Cardiac muscle cell (in vitro differentiated cells and primary cell): Measurements from ENCODE around the gene TRIM52. TPM values are rescaled to one million over a fixed set of nuclear protein-coding genes. Genes with fewer than 3 reads are reported as not detected.

Experiments
- DNase-seq, 2 donors: peaks; one replicate each; pipeline versions ENCODE4 v3.0.0 to v3.0.0-alpha.2; 2010 to 2017; ENCODE audit warnings: low read depth in 1 of 2, low spot score in 1 of 2
- H3K27ac ChIP-seq: fragments of 200-600 bp; sonication (generic); 2 replicates; pipeline ENCODE4 v1.5.1; 2016
- H3K27me3 ChIP-seq: fragments of 200-600 bp; sonication (generic); 2 replicates; pipeline ENCODE4 v1.6.0; 2016; ENCODE audit warnings: control low read depth
- H3K36me3 ChIP-seq: fragments of 200-600 bp; sonication (generic); 2 replicates; pipeline ENCODE4 v1.5.1; 2016; ENCODE audit warnings: control low read depth
- H3K4me1 ChIP-seq: fragments of 200-600 bp; sonication (generic); 2 replicates; pipeline ENCODE4 v1.8.1; 2017; ENCODE audit warnings: low read depth, mild to moderate bottlenecking, mixed run types
- H3K4me3 ChIP-seq: fragments of 200-600 bp; sonication (generic); 2 replicates; pipeline ENCODE4 v1.5.1; 2016; ENCODE audit warnings: mild to moderate bottlenecking
- H3K9me3 ChIP-seq: fragments of 200-600 bp; sonication (generic); 2 replicates; pipeline ENCODE4 v1.5.1; 2017; ENCODE audit warnings: low read depth, mild to moderate bottlenecking, control low read depth
- polyA plus RNA-seq: library from polyadenylated mRNA; unstranded; fragments of >200 nt; fragmentation: Nextera tagmentation; extraction: Ambion mirVana; gene quantifications from 2 replicates; pipeline ENCODE4 v1.2.1, GENCODE V29; 2016
- total RNA-seq: library from RNA; depleted of rRNA; stranded (reverse); fragments of >200 nt; gene quantifications from 2 replicates; pipeline ENCODE4 v1.2.3, GENCODE V29; 2016
- TF ChIP-seq, protein P1 (sequence below): IDR thresholded peaks from 2 replicates; pipeline ENCODE4 v1.5.1; 2012; ENCODE audit warnings: low read depth, mild to moderate bottlenecking, low read length

TRIM52 gene
- total and polyA plus RNA-seq, 2 experiments from 2014 or later: 10.5 to 12.3 TPM

DNA sequence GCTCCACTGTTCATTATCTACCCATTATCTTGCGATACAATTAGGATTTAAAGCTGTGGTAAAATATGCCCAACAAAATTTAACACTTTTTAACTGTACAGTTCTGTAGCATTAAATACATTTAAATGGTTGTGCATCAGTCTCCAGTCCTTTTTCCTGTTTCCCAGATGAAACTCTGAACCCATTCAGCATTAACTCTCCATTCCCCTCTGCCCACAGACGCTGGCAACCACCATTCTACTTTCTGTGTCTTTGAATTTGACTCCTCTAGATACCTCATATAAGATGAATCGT, 53.0 kb downstream of the TRIM52 start:
- TF ChIP-seq, protein P1, sequence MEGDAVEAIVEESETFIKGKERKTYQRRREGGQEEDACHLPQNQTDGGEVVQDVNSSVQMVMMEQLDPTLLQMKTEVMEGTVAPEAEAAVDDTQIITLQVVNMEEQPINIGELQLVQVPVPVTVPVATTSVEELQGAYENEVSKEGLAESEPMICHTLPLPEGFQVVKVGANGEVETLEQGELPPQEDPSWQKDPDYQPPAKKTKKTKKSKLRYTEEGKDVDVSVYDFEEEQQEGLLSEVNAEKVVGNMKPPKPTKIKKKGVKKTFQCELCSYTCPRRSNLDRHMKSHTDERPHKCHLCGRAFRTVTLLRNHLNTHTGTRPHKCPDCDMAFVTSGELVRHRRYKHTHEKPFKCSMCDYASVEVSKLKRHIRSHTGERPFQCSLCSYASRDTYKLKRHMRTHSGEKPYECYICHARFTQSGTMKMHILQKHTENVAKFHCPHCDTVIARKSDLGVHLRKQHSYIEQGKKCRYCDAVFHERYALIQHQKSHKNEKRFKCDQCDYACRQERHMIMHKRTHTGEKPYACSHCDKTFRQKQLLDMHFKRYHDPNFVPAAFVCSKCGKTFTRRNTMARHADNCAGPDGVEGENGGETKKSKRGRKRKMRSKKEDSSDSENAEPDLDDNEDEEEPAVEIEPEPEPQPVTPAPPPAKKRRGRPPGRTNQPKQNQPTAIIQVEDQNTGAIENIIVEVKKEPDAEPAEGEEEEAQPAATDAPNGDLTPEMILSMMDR: no peak
- no peaks in the 10 kb centered on the region for H3K4me1 ChIP-seq
- peaks cover 43% of the 10 kb centered on the region for H3K27me3 ChIP-seq
- H3K36me3 ChIP-seq: no peaks in the 10 kb centered on the region
- DNase-seq: no peak
- H3K9me3 ChIP-seq: no peaks in the 10 kb centered on the region
- H3K27ac ChIP-seq: no peak overlapping the region
- no peak overlapping the region for H3K4me3 ChIP-seq

DNA sequence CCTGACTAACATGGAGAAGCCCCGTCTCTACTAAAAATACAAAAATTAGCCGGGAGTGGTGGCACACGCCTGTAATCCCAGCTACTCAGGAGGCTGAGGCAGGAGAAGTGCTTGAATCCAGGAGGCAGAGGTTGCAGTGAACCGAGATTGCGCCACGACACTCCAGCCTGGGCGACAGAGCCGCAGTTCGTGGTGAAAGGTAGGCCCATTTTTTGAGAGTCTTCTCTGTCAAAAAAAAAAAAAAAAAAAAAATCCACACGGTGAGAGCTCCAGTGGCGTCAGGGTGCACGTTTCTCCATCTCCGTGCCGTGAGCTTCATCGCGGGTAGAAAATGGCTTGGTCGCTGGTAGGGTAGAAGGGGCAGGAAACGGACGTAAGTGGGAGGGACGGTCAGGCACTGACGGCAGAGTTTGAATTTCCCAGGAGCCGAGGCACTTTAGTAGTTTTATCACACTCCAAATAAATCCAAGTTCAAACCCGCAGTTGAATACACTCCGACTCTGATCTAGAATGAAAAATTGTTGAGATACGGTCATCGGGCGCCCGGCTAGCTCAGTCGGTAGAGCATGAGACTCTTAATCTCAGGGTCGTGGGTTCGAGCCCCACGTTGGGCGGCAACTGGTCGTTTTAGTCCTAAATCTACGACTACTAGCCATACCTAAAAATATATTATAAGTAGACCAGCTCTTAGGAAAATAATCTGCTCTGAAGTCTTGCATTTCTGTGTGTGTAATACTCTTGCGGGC, 53.6 kb downstream of the TRIM52 start:
- no peaks in the 10 kb centered on the region for H3K36me3 ChIP-seq
- H3K4me3 ChIP-seq: peak overlapping the region; percentile 72
- H3K4me1 ChIP-seq: no peaks in the 10 kb centered on the region
- peaks cover 43% of the 10 kb centered on the region for H3K27me3 ChIP-seq
- H3K9me3 ChIP-seq: no peaks in the 10 kb centered on the region
- TF ChIP-seq, protein P1: no peak
- peak; percentile 60 to 93 for DNase-seq
- no peak overlapping the region for H3K27ac ChIP-seq

DNA sequence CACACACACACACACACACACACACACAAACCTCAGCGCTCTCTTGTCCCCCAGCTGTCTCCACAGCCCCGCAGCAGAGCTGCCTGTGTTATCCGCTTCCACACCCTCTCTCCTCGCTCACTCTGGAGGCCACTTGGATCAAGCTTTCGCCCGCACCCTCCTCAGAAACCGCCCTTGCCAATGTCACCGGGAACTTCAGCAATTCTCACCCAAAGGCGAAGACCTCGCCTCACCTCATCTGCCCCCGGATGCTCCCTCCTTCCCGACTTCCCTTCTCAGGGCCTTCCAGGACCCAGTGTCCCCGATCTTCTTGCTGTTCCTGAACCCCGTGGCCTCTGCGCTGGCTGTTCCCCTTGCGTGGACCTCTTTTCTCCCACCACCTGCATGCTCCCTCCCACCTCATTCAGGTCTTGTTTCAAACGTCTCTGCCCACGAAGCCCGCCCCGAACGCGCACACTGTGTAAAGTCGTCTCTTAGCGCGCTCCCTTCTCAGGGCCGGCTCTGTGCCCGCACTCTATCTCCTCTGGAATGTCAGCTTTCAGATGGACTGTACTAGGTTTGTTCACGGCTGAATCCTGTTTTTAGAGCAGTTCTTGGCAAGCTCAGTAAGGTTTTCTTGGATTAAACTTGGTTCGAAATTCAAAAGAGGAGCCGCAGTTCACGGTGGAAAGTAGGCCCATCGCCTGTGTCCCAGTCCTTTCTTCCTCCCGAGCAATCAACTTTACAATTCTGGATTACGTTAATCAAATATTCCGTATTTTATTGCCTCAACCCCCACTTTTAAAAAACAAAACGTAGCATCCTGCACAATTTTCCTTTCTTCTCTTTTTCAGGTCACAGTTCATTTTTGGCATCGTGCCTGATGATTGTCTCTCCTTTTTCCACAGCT, 54.9 kb downstream of the TRIM52 start:
- Histone ChIP-seq H3K27me3 (peaks cover 52% of the 10 kb centered on the region), H3K4me1 (no peaks in the 10 kb centered on the region), H3K27ac (no peak overlapping the region), H3K4me3 (peak overlapping the region; percentile 72), H3K9me3 (no peaks in the 10 kb centered on the region), H3K36me3 (no peaks in the 10 kb centered on the region)
- peak; percentile 39 to 61 for DNase-seq
- TF ChIP-seq, protein P1: no peak

Other genes starting within 250 kb of the TRIM52 start
- not detected in 2 replicates for gene BTNL9, start 220.9 kb downstream of the TRIM52 start, total RNA-seq
- gene BTNL9, start 220.9 kb downstream of the TRIM52 start, polyA plus RNA-seq: not detected in 2 replicates
- gene OR2V1, start 130.0 kb downstream of the TRIM52 start, total RNA-seq: not detected in 2 replicates
- gene OR2V1, start 130.0 kb downstream of the TRIM52 start, polyA plus RNA-seq: not detected in 2 replicates
- gene OR2V2, start 113.6 kb downstream of the TRIM52 start, total RNA-seq: not detected in 2 replicates
- gene OR2V2, start 113.6 kb downstream of the TRIM52 start, polyA plus RNA-seq: not detected in 2 replicates
- 0.39 TPM in 1 of 2 replicates, not detected in the other for gene TRIM7, start 55.9 kb downstream of the TRIM52 start, total RNA-seq
- 0.11 and 0.20 TPM in 2 replicates for gene TRIM7, start 55.9 kb downstream of the TRIM52 start, polyA plus RNA-seq
- gene TRIM41, start 37.9 kb downstream of the TRIM52 start, total RNA-seq: 29.4 and 30.1 TPM in 2 replicates
- 3.4 and 5.4 TPM in 2 replicates for gene TRIM41, start 37.9 kb downstream of the TRIM52 start, polyA plus RNA-seq
- gene RACK1, start 17.2 kb downstream of the TRIM52 start, total RNA-seq: 2,235 and 2,267 TPM in 2 replicates
- 803 and 899 TPM in 2 replicates for gene RACK1, start 17.2 kb downstream of the TRIM52 start, polyA plus RNA-seq
- gene OR4F3, start 106.1 kb upstream of the TRIM52 start, total RNA-seq: not detected in 2 replicates
- not detected in 2 replicates for gene OR4F3, start 106.1 kb upstream of the TRIM52 start, polyA plus RNA-seq